Loucy (cell line): Measurements from ENCODE around the gene SMG7.

Experiments used
- H2AFZ ChIP-seq: fragments of 200-600 bp; sonication (generic); 2 replicates; pipeline ENCODE4 v1.6.0; 2016; ENCODE audit warnings: antibody characterized with exemption, mild to moderate bottlenecking, low read length, moderate library complexity
- H3F3A ChIP-seq: fragments of 200-600 bp; 2 replicates; pipeline ENCODE4 v1.6.0; 2016; ENCODE audit warnings: antibody characterized with exemption, low read depth, mild to moderate bottlenecking
- H3K27me3 ChIP-seq: fragments of 200-600 bp; sonication (generic); 2 replicates; pipeline ENCODE4 v1.6.1; 2014; ENCODE audit warnings: low read length, mild to moderate bottlenecking; ENCODE audit not compliant: insufficient read depth, poor library complexity, severe bottlenecking
- H3K36me3 ChIP-seq: fragments of 200-600 bp; sonication (generic); 2 replicates; pipeline ENCODE4 v1.6.1; 2016; ENCODE audit warnings: low read length; ENCODE audit not compliant: insufficient read depth
- H3K4me1 ChIP-seq: fragments of 200-600 bp; sonication (generic); 2 replicates; pipeline ENCODE4 v1.5.1; 2014; ENCODE audit warnings: low read length, mild to moderate bottlenecking; ENCODE audit not compliant: insufficient read depth, poor library complexity, severe bottlenecking
- H3K4me2 ChIP-seq: fragments of 200-600 bp; sonication (generic); 2 replicates; pipeline ENCODE4 v1.6.0; 2014; ENCODE audit warnings: antibody characterized with exemption, low read length, low read depth, mild to moderate bottlenecking; ENCODE audit not compliant: poor library complexity, severe bottlenecking
- H3K4me3 ChIP-seq: fragments of 200-600 bp; sonication (generic); 2 replicates; pipeline ENCODE4 v1.5.1; 2014; ENCODE audit warnings: low read length, mild to moderate bottlenecking, mixed read lengths; ENCODE audit not compliant: poor library complexity, severe bottlenecking
- H3K79me2 ChIP-seq: fragments of 200-600 bp; sonication (generic); 2 replicates; pipeline ENCODE4 v1.6.1; 2014; ENCODE audit warnings: low read length; ENCODE audit not compliant: insufficient read depth
- H3K9ac ChIP-seq: fragments of 200-600 bp; sonication (generic); 2 replicates; pipeline ENCODE4 v1.6.0; 2014; ENCODE audit warnings: mild to moderate bottlenecking, low read depth, low read length, moderate library complexity; ENCODE audit not compliant: poor library complexity, severe bottlenecking
- H3K9me2 ChIP-seq: fragments of 200-600 bp; sonication (generic); replicated peaks from 2 replicates; pipeline ENCODE4 v1.6.1; 2016; ENCODE audit warnings: low read depth, low read length, mixed read lengths
- H3K9me3 ChIP-seq: fragments of 200-600 bp; sonication (generic); 2 replicates; pipeline ENCODE4 v1.6.1; 2014; ENCODE audit warnings: mild to moderate bottlenecking, antibody characterized with exemption, low read length, low read depth; ENCODE audit not compliant: insufficient read depth
- H4K20me1 ChIP-seq: fragments of 200-600 bp; sonication (generic); 2 replicates; pipeline ENCODE4 v1.6.0; 2014; ENCODE audit warnings: antibody characterized with exemption, low read length, mild to moderate bottlenecking; ENCODE audit not compliant: insufficient read depth, poor library complexity, severe bottlenecking
- EZH2phosphoT487 ChIP-seq: fragments of 200-600 bp; IDR thresholded peaks from 2 replicates; pipeline ENCODE4 v1.6.1; 2018; ENCODE audit warnings: antibody characterized with exemption, mild to moderate bottlenecking, moderate library complexity, borderline replicate concordance
- TF ChIP-seq, protein P1 (sequence below): fragments of 200-600 bp; sonication (generic); conservative IDR thresholded peaks from 2 replicates; pipeline ENCODE4 v1.5.1; 2014; ENCODE audit warnings: mild to moderate bottlenecking, antibody characterized with exemption, low read length

Gene SMG7

DNA sequence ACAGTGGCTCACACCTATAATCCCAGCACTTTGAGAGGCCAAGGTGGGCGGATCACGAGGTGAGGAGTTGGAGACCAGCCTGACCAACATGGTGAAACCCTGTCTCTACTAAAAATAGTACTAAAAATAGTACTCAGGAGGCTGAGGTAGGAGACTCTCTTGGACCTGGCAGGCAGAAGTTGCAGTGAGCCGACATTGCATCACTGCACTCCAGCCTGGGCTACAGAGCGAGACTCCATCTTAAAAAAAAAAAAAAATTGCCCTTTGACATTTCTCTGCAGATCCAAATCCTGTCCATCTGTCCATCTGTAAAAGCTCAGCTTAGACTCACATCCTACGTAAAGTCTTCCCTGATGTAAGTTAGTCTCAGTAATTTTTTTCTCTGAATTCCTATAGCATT lies 124.2 kb downstream of the SMG7 start:
- TF ChIP-seq EZH2phosphoT487 = no peak
- TF ChIP-seq, protein P1, sequence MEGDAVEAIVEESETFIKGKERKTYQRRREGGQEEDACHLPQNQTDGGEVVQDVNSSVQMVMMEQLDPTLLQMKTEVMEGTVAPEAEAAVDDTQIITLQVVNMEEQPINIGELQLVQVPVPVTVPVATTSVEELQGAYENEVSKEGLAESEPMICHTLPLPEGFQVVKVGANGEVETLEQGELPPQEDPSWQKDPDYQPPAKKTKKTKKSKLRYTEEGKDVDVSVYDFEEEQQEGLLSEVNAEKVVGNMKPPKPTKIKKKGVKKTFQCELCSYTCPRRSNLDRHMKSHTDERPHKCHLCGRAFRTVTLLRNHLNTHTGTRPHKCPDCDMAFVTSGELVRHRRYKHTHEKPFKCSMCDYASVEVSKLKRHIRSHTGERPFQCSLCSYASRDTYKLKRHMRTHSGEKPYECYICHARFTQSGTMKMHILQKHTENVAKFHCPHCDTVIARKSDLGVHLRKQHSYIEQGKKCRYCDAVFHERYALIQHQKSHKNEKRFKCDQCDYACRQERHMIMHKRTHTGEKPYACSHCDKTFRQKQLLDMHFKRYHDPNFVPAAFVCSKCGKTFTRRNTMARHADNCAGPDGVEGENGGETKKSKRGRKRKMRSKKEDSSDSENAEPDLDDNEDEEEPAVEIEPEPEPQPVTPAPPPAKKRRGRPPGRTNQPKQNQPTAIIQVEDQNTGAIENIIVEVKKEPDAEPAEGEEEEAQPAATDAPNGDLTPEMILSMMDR = no peak
- Histone ChIP-seq H3K27me3 (no peaks in the 10 kb centered on the region), H2AFZ (no peak overlapping the region), H3K9ac (no peak overlapping the region), H4K20me1 (no peaks in the 10 kb centered on the region), H3F3A (no peaks in the 10 kb centered on the region), H3K79me2 (no peaks in the 10 kb centered on the region), H3K4me3 (no peak overlapping the region), H3K4me1 (no peaks in the 10 kb centered on the region), H3K4me2 (no peak overlapping the region), H3K36me3 (no peaks in the 10 kb centered on the region), H3K9me2 (no peaks in the 10 kb centered on the region), H3K9me3 (no peaks in the 10 kb centered on the region)

DNA sequence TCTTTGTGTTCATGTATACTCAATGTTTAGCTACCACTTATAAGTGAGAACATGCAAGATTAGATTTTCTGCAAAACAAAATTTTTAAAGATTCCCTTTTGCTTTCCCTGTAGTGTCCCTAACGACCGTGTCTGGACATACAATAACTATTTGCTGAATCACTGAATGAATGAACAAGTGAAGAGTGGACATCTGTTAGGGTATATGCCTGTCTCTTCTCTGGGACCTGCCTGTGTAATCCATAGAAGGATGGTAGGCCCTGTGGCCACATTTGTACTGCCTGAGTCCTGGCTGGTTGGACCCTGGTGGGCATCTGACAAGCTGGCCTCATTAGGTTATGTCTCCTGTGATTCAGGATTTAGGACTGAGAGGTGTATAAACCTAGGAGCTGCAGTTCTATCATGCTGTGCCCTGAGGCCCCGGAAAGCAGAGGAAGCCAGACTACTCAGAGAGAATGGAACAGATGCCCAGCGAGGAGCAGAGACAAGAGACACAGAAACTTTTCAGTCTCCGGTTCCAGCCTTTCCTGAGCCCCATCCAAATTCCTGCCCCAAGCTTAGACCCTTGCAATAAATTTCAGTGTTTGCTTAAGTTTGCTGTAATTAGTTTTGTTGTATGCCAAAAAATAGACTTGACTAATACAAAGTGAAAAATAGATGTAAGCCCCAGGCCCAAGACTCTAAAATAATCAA lies 125.5 kb downstream of the SMG7 start:
- H3K9me3 ChIP-seq = no peaks in the 10 kb centered on the region
- H3K4me3 ChIP-seq = no peak overlapping the region
- H3K36me3 ChIP-seq = no peaks in the 10 kb centered on the region
- H3K9me2 ChIP-seq = no peaks in the 10 kb centered on the region
- TF ChIP-seq, protein P1 = no peak
- TF ChIP-seq EZH2phosphoT487 = no peak
- H3K9ac ChIP-seq = no peak overlapping the region
- H3K4me2 ChIP-seq = no peak overlapping the region
- H2AFZ ChIP-seq = peak overlapping the region; percentile 45; the same call in 1 of the 2 replicates
- no peaks in the 10 kb centered on the region for H4K20me1 ChIP-seq
- no peaks in the 10 kb centered on the region for H3K27me3 ChIP-seq
- H3K4me1 ChIP-seq = no peaks in the 10 kb centered on the region
- no peaks in the 10 kb centered on the region for H3F3A ChIP-seq
- no peaks in the 10 kb centered on the region for H3K79me2 ChIP-seq

DNA sequence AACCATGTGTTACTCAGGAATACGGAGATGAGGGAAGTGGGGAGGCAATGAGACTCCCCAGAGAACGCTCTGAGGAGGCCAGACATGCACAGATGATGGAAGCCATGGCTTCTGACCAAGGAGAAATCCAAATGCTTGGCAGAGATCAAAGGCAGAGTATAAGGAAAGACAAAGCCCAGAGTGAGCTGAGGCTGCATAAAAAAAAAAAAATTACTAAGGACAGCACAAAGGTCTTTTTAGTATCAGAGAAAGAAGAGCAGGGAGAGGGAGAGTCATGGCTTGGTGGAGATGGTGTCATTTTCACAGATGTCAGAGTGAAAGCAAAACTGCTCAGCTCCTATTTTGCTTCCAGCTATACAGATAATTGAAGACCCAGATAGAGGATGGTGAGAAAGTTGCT lies 126.1 kb downstream of the SMG7 start:
- H3K4me1 ChIP-seq = no peaks in the 10 kb centered on the region
- H3F3A ChIP-seq = no peaks in the 10 kb centered on the region
- H3K27me3 ChIP-seq = no peaks in the 10 kb centered on the region
- TF ChIP-seq EZH2phosphoT487 = no peak
- TF ChIP-seq, protein P1 = no peak
- no peak overlapping the region for H3K9ac ChIP-seq
- no peak overlapping the region for H3K4me3 ChIP-seq
- peak overlapping the region; percentile 52; the same call in 1 of the 2 replicates for H2AFZ ChIP-seq
- no peaks in the 10 kb centered on the region for H3K36me3 ChIP-seq
- no peaks in the 10 kb centered on the region for H4K20me1 ChIP-seq
- no peaks in the 10 kb centered on the region for H3K9me3 ChIP-seq
- no peaks in the 10 kb centered on the region for H3K79me2 ChIP-seq
- H3K4me2 ChIP-seq = no peak overlapping the region
- no peaks in the 10 kb centered on the region for H3K9me2 ChIP-seq
